Effector memory CD8-positive, alpha-beta T cell (primary cell): ENCODE data around the gene SLC23A2.

Experiments used
- ATAC-seq: fragments of 150-1000 bp; cut with Tn5 transposase; replicated peaks from 2 replicates; pipeline ENCODE4 v1.10.0; 2021; ENCODE audit warnings: mild to moderate bottlenecking, moderate library complexity
- DNase-seq, 3 experiments: peaks; one replicate each; pipeline ENCODE4 v3.0.0; 2021
- H3K27ac Mint-ChIP-seq, 2 donors: one replicate each; pipeline ENCODE4 v1.8.0; 2022; ENCODE audit warnings: mild to moderate bottlenecking in 2 of 2, mixed read lengths in 2 of 2, moderate library complexity in 2 of 2
- H3K27me3 Mint-ChIP-seq, 2 donors: one replicate each; pipeline ENCODE4 v1.8.0; 2022; ENCODE audit warnings: mixed read lengths in 2 of 2
- H3K36me3 Mint-ChIP-seq: one replicate; pipeline ENCODE4 v1.8.0; 2022; ENCODE audit warnings: mild to moderate bottlenecking, moderate library complexity, mixed read lengths; ENCODE audit not compliant: insufficient read depth
- H3K4me1 Mint-ChIP-seq, 2 donors: one replicate each; pipeline ENCODE4 v1.8.0; 2022; ENCODE audit warnings: low read depth in 2 of 2, mixed read lengths in 2 of 2
- H3K4me3 Mint-ChIP-seq, 2 donors: one replicate each; pipeline ENCODE4 v1.8.0; 2022; ENCODE audit warnings: mild to moderate bottlenecking in 2 of 2, mixed read lengths in 2 of 2, moderate library complexity in 2 of 2
- H3K9me3 Mint-ChIP-seq, 2 donors: one replicate each; pipeline ENCODE4 v1.8.0; 2022; ENCODE audit warnings: mixed read lengths in 2 of 2

Gene SLC23A2

DNA sequence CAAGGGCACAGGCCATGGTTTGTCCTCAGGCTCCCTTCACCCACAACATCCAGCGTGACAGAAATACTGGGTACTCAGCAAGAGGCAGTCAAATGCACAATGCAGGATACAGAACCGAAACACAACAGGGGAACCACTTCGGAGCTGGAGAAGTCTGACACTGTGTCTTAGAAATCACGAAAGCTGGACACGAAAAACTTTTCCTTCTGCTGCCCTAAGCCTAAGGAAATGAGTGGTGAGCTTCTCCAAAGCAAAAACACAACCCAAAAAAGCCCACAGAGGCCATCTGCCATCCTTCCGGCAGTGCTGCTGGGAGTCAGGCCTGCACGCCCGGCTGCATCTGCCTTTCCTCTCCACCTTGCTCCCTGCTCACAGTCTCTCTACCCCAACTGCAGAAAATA, 106.3 kb downstream of the SLC23A2 start:
- no peaks in the 10 kb centered on the region for H3K9me3 Mint-ChIP-seq
- ATAC-seq (no peak), DNase-seq (no peak)
- peaks cover 15 to 19% of the 10 kb centered on the region in 2 donors for H3K4me1 Mint-ChIP-seq
- no peaks in the 10 kb centered on the region for H3K27me3 Mint-ChIP-seq
- H3K27ac Mint-ChIP-seq: peak overlapping the region; percentile 44 to 55
- no peak overlapping the region for H3K4me3 Mint-ChIP-seq
- H3K36me3 Mint-ChIP-seq: peaks cover 2% of the 10 kb centered on the region

DNA sequence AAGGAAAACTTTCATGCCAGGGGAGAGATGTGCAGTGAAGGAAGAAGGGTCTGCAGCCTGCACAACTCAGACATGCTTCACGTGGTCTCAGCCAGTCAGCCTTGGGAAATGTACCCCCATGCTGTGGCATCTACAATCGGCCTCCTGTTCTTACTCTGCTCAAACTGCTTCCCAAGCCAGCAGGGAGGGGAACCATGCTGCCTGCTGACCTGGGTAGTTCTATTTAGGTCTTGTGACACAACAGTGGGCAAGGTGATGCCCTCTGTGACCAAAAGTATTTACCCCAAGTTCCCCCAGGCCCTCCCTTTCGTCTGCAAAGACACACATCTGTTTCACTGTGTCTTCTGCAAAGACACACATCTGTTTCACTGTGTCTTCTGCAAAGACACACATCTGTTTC, 106.9 kb downstream of the SLC23A2 start:
- peak overlapping the region in 1 of 2 donors; percentile 55 for H3K27ac Mint-ChIP-seq
- H3K36me3 Mint-ChIP-seq: peaks cover 2% of the 10 kb centered on the region
- H3K27me3 Mint-ChIP-seq: no peaks in the 10 kb centered on the region
- DNase-seq (no peak), ATAC-seq (no peak)
- H3K4me1 Mint-ChIP-seq: peaks cover 13 to 19% of the 10 kb centered on the region in 2 donors
- no peaks in the 10 kb centered on the region for H3K9me3 Mint-ChIP-seq
- H3K4me3 Mint-ChIP-seq: no peak overlapping the region

DNA sequence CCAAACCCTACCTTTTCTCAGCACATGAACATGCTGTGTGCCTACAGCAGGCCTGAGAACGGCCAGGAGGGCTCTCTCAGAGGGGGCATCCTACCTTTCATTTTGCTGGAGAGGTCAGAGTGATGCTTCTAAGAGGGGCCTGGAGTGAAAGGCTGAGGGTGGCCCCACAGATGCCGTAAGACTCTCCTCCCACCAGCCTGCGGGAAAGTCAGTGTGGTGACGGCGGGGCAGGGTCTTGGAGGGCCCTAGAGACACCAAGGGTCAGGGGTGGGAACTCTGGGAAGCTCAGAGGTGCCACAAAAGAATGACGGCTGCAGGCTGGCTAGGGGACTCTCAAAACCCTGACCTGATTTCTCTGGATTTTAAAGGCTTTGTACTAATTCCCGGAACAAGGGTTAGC, 107.6 kb downstream of the SLC23A2 start:
- Mint-ChIP-seq H3K27me3 (no peaks in the 10 kb centered on the region), H3K9me3 (no peaks in the 10 kb centered on the region), H3K27ac (peak overlapping the region in 1 of 2 donors; percentile 55), H3K4me3 (no peak overlapping the region), H3K36me3 (peaks cover 2% of the 10 kb centered on the region), H3K4me1 (peaks cover 11 to 18% of the 10 kb centered on the region in 2 donors)
- DNase-seq (no peak), ATAC-seq (no peak)

- Mint-ChIP-seq H3K27ac (no peak overlapping the region), H3K9me3 (no peaks in the 10 kb centered on the region)
Observed at GRCh38 chr20:4891997-4892396, 109.3 kb downstream of the SLC23A2 start.

GRCh38 chr20:4891190-4891763, 110.0 kb downstream of the SLC23A2 start:
- Mint-ChIP-seq H3K27ac (no peak overlapping the region), H3K4me1 (peaks cover 6 to 14% of the 10 kb centered on the region in 2 donors), H3K27me3 (no peaks in the 10 kb centered on the region), H3K9me3 (no peaks in the 10 kb centered on the region), H3K36me3 (peaks cover 10% of the 10 kb centered on the region), H3K4me3 (no peak overlapping the region)
- DNase-seq (no peak), ATAC-seq (no peak)

More at GRCh38 chr20:4891997-4892396, 109.3 kb downstream of the SLC23A2 start:
- Mint-ChIP-seq H3K27me3 (no peaks in the 10 kb centered on the region), H3K4me1 (peaks cover 9 to 14% of the 10 kb centered on the region in 2 donors), H3K36me3 (peaks cover 10% of the 10 kb centered on the region), H3K4me3 (no peak overlapping the region)
- ATAC-seq: no peak
- DNase-seq: no peak

DNA sequence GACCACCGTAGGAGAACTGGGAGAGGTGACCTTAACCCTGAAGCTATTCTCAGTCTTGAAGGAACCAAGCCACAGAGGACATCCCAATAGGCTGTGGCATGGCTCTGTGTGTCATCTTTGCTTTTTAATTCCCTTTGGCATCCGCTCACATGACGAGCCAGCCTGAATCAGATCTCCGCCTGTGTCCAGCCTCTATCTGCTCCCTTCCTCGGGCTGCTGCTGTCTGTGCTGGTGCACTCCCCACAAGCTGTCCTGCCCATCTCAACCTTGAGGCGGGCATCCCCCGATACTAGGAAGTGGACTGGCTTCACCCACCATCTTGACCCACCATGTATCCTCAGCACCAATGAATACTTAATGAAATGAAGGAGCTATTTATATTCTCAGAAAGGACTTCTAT, 111.9 kb downstream of the SLC23A2 start:
- no peak for DNase-seq
- H3K36me3 Mint-ChIP-seq: peaks cover 16% of the 10 kb centered on the region
- no peak overlapping the region for H3K4me3 Mint-ChIP-seq

GRCh38 chr20:4887586-4887985, 113.7 kb downstream of the SLC23A2 start:
- no peak overlapping the region for H3K4me3 Mint-ChIP-seq
- ATAC-seq (no peak), DNase-seq (no peak)
- no peak overlapping the region for H3K27ac Mint-ChIP-seq
- no peaks in the 10 kb centered on the region for H3K9me3 Mint-ChIP-seq
- peaks cover 25% of the 10 kb centered on the region for H3K36me3 Mint-ChIP-seq
- peaks cover 3 to 7% of the 10 kb centered on the region in 2 donors for H3K4me1 Mint-ChIP-seq
- no peaks in the 10 kb centered on the region for H3K27me3 Mint-ChIP-seq

More for the DNA sequence above, 111.9 kb downstream of the SLC23A2 start:
- Mint-ChIP-seq H3K27me3 (no peaks in the 10 kb centered on the region), H3K4me1 (peaks cover 3 to 9% of the 10 kb centered on the region in 2 donors), H3K9me3 (no peaks in the 10 kb centered on the region), H3K27ac (no peak overlapping the region)
- no peak for ATAC-seq

DNA sequence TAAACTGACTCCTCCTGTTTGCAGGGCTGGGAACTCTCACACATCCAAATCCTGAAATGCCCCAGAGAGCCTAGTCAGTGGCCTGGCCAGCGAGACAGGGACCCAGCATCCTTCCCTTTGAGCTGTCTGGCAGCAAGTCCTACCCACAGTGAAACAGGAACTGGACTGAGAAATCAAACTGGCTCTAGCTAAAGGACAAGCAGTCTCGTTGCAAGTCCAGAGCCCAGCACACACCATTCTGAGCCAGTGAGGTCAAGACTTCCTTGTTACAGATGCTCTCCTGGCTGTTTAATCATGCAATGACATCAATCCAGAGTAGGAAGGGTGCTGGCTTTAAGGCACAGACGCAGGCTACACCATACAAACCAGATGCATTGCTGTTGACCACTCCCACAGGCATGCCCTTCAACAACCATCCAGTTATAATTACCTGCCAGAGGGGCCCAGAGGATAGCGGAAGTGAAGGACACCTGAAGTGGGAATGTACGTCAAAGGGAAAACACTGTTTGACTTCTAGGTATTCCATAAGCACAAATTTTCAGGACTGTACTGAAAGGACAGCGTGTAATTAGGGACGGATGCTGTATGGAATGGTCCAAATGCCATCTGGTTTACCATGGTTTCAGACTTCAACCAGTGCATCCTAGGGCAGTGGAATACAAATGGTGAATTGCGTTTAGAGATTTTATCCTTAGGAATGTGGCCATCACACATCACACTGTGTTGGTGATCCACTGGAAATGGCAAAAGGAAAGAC, 114.4 kb downstream of the SLC23A2 start:
- Mint-ChIP-seq H3K4me3 (no peak overlapping the region), H3K36me3 (peaks cover 28% of the 10 kb centered on the region), H3K27me3 (no peaks in the 10 kb centered on the region), H3K9me3 (no peaks in the 10 kb centered on the region), H3K27ac (no peak overlapping the region), H3K4me1 (peaks cover 3 to 9% of the 10 kb centered on the region in 2 donors)
- ATAC-seq (no peak), DNase-seq (no peak)

DNA sequence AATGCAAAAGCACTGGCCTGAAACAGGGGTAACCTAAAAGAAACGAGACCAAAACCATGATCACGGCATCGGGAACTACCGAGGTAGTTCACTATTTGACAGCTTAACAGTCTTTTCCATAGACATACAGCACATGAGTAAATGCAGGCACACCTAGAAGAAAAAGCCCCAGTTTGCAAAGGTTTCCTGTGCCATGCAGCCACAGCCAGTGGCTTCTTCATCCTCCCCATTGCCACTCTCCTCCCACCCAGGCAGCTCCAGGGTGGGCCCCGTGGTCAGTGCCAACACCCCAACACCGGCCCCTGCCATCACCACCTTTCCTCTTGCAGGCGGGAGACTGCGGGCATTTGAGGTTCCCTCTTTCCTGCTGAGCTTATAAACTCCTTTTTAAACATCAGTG, 115.4 kb downstream of the SLC23A2 start:
- no peaks in the 10 kb centered on the region for H3K27me3 Mint-ChIP-seq
- peaks cover 8 to 20% of the 10 kb centered on the region in 2 donors for H3K4me1 Mint-ChIP-seq
- H3K4me3 Mint-ChIP-seq: no peak overlapping the region
- no peak for ATAC-seq
- no peak for DNase-seq
- peak overlapping the region in 1 of 2 donors; percentile 75 for H3K27ac Mint-ChIP-seq
- H3K36me3 Mint-ChIP-seq: peaks cover 36% of the 10 kb centered on the region
- no peaks in the 10 kb centered on the region for H3K9me3 Mint-ChIP-seq

- H3K27ac Mint-ChIP-seq: no peak overlapping the region
- peaks cover 13 to 29% of the 10 kb centered on the region in 2 donors for H3K4me1 Mint-ChIP-seq
- no peaks in the 10 kb centered on the region for H3K27me3 Mint-ChIP-seq
- no peak overlapping the region for H3K4me3 Mint-ChIP-seq
- H3K36me3 Mint-ChIP-seq: peaks cover 40% of the 10 kb centered on the region
- ATAC-seq: no peak
- DNase-seq: no peak
- no peaks in the 10 kb centered on the region for H3K9me3 Mint-ChIP-seq
Observed at GRCh38 chr20:4883546-4883945, 117.8 kb downstream of the SLC23A2 start.

- Mint-ChIP-seq H3K27me3 (no peaks in the 10 kb centered on the region), H3K4me3 (no peak overlapping the region), H3K36me3 (peaks cover 36% of the 10 kb centered on the region), H3K4me1 (peaks cover 13 to 31% of the 10 kb centered on the region in 2 donors), H3K27ac (no peak overlapping the region), H3K9me3 (no peaks in the 10 kb centered on the region)
- DNase-seq (no peak), ATAC-seq (no peak)
Observed at GRCh38 chr20:4883051-4883450, 118.3 kb downstream of the SLC23A2 start.

DNA sequence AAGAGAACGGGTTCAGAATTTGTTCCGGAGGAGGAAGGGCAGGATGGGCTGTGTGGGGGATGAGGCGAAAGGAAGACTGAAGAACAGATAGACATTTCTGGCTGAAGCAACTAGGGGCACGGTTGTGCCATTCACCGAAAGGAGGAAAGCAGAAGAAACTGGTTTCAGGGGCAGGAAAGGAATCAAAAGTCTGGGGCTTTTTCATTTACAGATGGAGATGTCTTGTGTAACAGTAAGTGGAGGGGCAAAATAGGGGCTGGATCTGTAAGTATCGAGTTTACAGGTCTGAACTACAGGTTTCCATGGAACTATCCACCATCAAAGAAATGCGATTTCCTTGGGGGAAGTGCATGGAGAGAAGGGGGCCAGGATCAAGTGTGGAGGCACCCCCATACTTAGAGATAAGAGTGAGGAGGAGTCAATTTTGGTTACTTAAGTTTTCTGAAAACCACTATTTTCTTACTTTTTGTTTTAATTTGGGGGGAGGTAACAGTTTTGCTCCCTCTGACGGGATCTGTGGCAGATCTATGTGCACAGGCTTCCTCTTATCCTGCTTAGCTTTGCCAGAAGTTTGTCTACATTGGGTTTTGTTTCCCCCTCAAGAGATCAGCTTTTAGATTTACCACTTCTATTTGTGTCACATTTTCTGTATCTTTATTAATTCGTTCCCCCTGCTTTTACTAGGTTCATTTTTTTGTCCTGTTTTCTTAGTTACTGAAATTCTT, 120.1 kb downstream of the SLC23A2 start:
- Mint-ChIP-seq H3K4me3 (no peak overlapping the region), H3K27ac (peak overlapping the region; percentile 0 to 63), H3K9me3 (no peaks in the 10 kb centered on the region), H3K4me1 (peaks cover 13 to 27% of the 10 kb centered on the region in 2 donors), H3K36me3 (peaks cover 32% of the 10 kb centered on the region), H3K27me3 (no peaks in the 10 kb centered on the region)
- DNase-seq: no peak
- ATAC-seq: no peak

- Mint-ChIP-seq H3K36me3 (peaks cover 32% of the 10 kb centered on the region), H3K4me1 (peaks cover 10 to 27% of the 10 kb centered on the region in 2 donors), H3K27me3 (no peaks in the 10 kb centered on the region), H3K27ac (peak overlapping the region in 1 of 2 donors; percentile 79), H3K4me3 (no peak overlapping the region), H3K9me3 (no peaks in the 10 kb centered on the region)
- DNase-seq (no peak), ATAC-seq (no peak)
Observed at GRCh38 chr20:4880051-4880450, 121.3 kb downstream of the SLC23A2 start.
